Measurements from ENCODE around the gene HIGD1A.
"Not testable (repeated sequence)": the region's sequence is repeated elsewhere in the genome, so short reads cannot be mapped to it uniquely, and the experiment has no call there.

HIGD1A gene

DNA sequence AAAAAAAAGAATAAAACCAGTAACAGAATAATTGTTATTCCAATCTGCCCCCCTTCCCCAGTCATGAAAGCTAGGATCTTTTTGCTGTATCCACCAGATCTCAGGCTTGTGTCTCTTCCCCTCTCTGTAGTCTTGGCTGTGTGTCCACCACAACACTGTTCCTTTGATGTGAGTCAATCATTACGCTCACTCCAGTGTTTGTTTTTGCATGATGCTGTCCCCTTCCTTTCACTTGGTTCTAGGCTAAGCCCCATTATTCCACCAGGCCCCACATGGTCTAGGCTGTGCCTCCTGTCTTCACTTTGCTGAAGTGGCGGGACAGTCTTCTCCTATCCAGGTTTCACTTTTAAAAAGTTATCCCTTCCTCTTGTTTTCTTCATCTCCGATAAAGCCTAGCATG is 18.5 kb upstream of the HIGD1A start:
- TF ChIP-seq, protein P1, sequence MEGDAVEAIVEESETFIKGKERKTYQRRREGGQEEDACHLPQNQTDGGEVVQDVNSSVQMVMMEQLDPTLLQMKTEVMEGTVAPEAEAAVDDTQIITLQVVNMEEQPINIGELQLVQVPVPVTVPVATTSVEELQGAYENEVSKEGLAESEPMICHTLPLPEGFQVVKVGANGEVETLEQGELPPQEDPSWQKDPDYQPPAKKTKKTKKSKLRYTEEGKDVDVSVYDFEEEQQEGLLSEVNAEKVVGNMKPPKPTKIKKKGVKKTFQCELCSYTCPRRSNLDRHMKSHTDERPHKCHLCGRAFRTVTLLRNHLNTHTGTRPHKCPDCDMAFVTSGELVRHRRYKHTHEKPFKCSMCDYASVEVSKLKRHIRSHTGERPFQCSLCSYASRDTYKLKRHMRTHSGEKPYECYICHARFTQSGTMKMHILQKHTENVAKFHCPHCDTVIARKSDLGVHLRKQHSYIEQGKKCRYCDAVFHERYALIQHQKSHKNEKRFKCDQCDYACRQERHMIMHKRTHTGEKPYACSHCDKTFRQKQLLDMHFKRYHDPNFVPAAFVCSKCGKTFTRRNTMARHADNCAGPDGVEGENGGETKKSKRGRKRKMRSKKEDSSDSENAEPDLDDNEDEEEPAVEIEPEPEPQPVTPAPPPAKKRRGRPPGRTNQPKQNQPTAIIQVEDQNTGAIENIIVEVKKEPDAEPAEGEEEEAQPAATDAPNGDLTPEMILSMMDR (IDR thresholded peaks at IDR 0.05; ENCODE audit: extremely low read depth, insufficient read depth, missing control alignments) = no peak
- in situ Hi-C loops (cut with MboI; ENCODE audit: low pct_unique_long_range_greater_than_20kb, low sequenced_read_pairs, unreplicated experiment) = no loop called here
- DNase-seq (ENCODE audit: low spot score) = no peak

DNA sequence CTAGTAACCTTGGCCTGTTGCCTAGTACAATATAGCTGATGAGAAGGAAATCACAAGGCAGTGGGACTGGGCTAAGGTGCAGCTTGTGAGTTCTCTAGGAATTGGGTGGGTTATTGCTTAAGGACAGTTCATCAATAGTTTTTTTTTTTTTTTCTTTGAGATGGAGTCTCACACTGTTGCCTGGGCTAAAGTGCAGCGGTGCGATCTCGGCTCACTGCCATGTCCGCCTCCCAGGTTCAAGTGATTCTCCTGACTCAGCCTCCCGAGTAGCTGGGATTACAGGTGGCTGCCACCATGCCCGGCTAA is 16.4 kb upstream of the HIGD1A start:
- in situ Hi-C loops (cut with MboI; ENCODE audit: low pct_unique_long_range_greater_than_20kb, low sequenced_read_pairs, unreplicated experiment) = no loop called here
- TF ChIP-seq, protein P1 (IDR thresholded peaks at IDR 0.05; ENCODE audit: extremely low read depth, insufficient read depth, missing control alignments) = no peak
- DNase-seq (ENCODE audit: low spot score) = no peak

DNA sequence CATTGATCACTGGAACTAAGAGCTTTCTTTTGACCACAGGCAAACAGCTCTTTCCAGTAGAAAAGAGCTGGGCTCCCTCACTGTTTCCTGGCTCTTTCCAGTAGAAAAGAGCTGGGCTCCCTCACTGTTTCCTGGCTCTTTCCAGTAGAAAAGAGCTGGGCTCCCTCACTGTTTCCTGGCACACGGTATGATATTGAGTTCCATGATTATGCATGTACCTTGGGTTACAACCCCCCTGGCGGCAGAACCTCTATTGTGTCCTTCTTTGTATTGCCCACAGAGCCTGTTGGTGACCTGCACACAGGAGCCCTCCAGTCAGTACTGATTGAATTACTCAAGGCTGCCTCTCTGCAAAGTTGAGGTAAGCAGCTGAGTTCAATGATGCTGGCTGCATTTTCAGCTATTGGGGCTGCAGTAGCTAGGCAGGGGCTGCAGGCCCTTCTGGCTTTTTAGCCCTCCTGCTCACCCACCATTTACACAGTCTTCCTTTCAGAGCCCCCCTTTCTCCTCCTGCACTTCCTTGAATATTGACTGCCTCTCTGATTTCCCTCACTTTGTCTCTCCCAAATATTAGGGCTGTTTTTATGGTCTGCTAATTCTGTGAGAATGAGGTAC is 15.2 kb upstream of the HIGD1A start:
- TF ChIP-seq, protein P1 (IDR thresholded peaks at IDR 0.05; ENCODE audit: extremely low read depth, insufficient read depth, missing control alignments) = no peak
- no peak for DNase-seq (ENCODE audit: low spot score)
- in situ Hi-C loops (cut with MboI; ENCODE audit: low pct_unique_long_range_greater_than_20kb, low sequenced_read_pairs, unreplicated experiment) = no loop called here

DNA sequence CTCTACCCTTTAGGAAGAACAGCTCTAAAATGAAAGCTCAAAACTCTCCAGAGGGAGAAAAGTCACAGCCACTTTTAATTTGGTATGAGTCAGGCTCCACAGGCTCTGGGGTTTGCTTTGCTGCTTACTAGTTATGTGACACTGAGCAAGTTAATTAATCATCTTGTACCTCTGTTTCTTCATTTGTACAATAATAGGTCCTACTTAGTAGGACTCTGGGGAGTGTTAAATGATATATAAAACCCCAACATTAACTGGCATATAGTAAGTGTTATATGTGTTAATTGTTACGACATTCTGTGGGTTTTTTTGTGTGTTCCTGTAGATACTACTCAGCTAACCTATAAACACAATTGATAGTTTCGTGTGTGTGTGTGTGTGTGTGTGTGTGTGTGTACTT is 11.5 kb upstream of the HIGD1A start:
- in situ Hi-C loops (cut with MboI; ENCODE audit: low pct_unique_long_range_greater_than_20kb, low sequenced_read_pairs, unreplicated experiment) = no loop called here
- DNase-seq (ENCODE audit: low spot score) = no peak
- TF ChIP-seq, protein P1 (IDR thresholded peaks at IDR 0.05; ENCODE audit: extremely low read depth, insufficient read depth, missing control alignments) = no peak

DNA sequence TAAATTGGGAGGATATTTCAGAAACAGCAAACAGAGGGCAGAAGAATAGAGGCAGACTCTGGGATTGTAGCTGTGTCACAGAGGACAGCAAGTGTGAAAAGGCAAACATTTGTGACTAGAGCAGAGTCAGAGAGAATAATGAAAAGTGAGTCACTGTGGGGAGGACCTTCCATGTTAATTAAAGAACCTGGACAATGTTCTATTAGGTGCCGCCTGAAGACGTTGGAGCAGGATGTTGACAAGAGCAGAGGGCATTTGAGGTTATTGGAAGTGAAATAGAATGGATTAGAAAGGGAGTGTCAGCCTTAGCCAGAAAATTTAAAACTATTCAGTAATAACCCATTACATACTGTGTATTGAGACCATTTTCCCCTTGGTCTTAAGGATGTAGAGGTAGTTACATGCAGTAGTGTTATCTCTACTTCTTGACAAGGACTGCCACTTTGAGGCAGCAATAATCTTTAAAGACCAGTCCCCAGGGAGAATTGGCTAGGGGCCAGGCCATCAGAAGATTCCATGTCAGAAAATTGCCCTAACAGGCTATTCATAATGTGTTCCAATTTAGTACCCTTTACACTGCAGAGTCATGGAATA is 10.7 kb upstream of the HIGD1A start:
- in situ Hi-C loops (cut with MboI; ENCODE audit: low pct_unique_long_range_greater_than_20kb, low sequenced_read_pairs, unreplicated experiment) = no loop called here
- DNase-seq (ENCODE audit: low spot score) = no peak
- TF ChIP-seq, protein P1 (IDR thresholded peaks at IDR 0.05; ENCODE audit: extremely low read depth, insufficient read depth, missing control alignments) = no peak

DNA sequence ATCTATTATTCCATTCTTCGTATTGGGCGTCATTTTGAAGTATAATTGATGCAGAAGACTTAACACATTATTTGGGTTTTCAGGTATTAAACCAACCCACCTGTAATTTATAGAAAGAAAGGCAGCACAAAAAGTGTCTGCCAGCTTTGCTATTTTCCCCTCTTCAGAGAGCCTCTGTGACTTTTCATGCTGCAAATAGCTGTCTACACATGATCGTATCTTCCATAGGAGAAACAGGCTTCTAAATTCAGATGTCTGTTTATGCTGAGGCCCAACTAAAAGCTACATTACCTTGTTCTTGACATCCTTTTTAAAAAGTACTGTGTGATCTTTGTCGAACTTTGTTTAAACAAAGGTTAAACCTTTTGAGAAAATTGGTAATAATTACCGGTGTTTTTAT is 10.0 kb upstream of the HIGD1A start:
- TF ChIP-seq, protein P1 (IDR thresholded peaks at IDR 0.05; ENCODE audit: extremely low read depth, insufficient read depth, missing control alignments) = no peak
- DNase-seq (ENCODE audit: low spot score) = no peak
- in situ Hi-C loops (cut with MboI; ENCODE audit: low pct_unique_long_range_greater_than_20kb, low sequenced_read_pairs, unreplicated experiment) = no loop called here

DNA sequence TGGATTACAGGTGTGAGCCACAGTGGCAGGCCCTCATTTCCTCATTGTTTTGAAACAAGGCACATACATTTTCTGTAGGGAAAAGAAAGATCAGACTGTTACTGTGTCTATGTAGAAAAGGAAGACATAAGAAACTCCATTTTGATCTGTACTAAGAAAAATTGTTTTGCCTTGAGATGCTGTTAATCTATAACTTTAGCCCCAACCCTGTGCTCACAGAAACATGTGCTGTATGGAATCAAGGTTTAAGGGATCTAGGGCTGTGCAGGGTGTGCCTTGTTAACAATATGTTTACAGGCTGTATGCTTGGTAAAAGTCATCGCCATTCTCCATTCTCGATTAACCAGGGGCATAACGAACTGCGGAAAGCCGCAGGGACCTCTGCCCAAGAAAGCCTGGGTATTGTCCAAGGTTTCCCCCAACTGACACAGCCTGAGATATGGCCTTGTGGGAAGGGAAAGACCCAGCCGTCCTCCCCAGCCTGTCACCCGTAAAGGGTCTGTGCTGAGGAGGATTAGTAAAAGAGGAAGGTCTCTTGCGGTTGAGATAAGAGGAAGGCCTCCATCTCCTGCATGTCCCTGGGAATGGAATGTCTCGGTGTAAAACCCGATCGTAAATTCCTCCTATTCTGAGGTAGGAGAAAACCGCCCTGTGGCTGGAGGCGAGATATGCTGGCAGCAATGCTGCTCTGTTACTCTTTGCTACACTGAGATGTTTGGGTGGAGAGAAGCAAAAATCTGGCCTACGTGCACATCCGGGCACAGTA is 7.0 kb upstream of the HIGD1A start:
- in situ Hi-C loops (cut with MboI; ENCODE audit: low pct_unique_long_range_greater_than_20kb, low sequenced_read_pairs, unreplicated experiment); DNase-seq (ENCODE audit: low spot score): not testable (repeated sequence)

DNA sequence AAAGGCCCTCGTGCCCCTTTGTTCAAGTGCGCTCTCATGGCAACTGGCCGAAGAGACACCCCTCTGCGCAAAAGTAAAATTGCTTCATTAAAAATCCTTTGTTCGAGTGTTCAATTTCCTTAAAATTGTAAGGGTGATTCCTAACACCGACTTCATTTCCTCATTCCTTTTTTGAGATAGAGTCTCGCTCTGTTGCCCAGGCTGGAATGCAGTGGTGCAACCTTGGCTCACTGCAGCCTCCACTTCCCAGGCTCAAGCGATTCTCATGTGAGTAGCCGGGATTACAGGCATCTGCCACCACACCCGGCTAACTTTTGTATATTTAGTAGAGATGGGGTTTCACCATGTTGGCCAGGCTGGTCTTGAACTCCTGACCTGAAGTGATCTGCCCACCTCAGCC is 6.4 kb upstream of the HIGD1A start:
- in situ Hi-C loops (cut with MboI; ENCODE audit: low pct_unique_long_range_greater_than_20kb, low sequenced_read_pairs, unreplicated experiment); DNase-seq (ENCODE audit: low spot score): not testable (repeated sequence)

All from GM13977 (cell line).